SK-N-SH treated with all-trans-retinoic acid at 6 μM for 48 hours (cell line): Measurements from ENCODE around the gene CDK5RAP2.

Experiments
- CREB5 ChIP-seq: fragments of 250-450 bp; sonication (Bioruptor Pico); IDR thresholded peaks from 2 replicates; pipeline ENCODE4 v1.5.1; 2020; ENCODE audit warnings: low read depth, mild to moderate bottlenecking, moderate library complexity
- TF ChIP-seq, protein P1 (sequence below): fragments of 250-450 bp; sonication (Bioruptor Pico); IDR thresholded peaks from 2 replicates; pipeline ENCODE4 v1.5.1; 2021; ENCODE audit warnings: mild to moderate bottlenecking, moderate library complexity

DNA sequence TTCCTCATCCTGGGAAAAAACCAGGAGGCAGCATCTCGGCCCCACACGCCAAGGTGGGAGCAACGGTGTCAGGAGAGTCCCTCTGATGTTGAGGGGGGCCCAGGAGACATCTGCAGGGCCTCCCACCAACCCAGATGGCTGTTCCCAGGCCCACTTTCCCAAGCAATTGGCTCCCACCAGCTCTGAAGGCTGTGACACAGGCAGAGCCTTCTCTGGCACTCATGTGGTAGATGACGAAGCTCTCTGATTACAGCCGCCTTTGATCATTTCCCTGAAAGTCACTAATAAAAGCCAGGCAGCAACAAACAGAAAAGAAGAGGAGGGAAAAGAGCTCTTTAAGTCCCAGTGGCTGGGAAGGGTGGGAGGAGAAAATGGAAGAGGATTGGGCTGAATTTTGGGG lies 226.5 kb downstream of the CDK5RAP2 start:
- no peak for TF ChIP-seq CREB5 (CRISPR knock-in tag)
- TF ChIP-seq, protein P1, sequence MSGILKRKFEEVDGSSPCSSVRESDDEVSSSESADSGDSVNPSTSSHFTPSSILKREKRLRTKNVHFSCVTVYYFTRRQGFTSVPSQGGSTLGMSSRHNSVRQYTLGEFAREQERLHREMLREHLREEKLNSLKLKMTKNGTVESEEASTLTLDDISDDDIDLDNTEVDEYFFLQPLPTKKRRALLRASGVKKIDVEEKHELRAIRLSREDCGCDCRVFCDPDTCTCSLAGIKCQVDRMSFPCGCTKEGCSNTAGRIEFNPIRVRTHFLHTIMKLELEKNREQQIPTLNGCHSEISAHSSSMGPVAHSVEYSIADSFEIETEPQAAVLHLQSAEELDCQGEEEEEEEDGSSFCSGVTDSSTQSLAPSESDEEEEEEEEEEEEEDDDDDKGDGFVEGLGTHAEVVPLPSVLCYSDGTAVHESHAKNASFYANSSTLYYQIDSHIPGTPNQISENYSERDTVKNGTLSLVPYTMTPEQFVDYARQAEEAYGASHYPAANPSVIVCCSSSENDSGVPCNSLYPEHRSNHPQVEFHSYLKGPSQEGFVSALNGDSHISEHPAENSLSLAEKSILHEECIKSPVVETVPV (CRISPR knock-in tag): no peak
